Activated T-cell treated with anti-CD3 and anti-CD28 coated beads, Interleukin-2, amount 50 U/mL, for 1 hour (primary cell): ENCODE measurements around the gene SYNGR2.
A peak's percentile ranks its signal among the peaks of the same experiment; 100 is the strongest.
"Not testable (repeated sequence)": the region's sequence is repeated elsewhere in the genome, so short reads cannot be mapped to it uniquely, and the experiment has no call there.

Experiments
- DNase-seq: peaks from one replicate; pipeline ENCODE4 v3.0.0-alpha.2; 2020

SYNGR2 gene

DNA sequence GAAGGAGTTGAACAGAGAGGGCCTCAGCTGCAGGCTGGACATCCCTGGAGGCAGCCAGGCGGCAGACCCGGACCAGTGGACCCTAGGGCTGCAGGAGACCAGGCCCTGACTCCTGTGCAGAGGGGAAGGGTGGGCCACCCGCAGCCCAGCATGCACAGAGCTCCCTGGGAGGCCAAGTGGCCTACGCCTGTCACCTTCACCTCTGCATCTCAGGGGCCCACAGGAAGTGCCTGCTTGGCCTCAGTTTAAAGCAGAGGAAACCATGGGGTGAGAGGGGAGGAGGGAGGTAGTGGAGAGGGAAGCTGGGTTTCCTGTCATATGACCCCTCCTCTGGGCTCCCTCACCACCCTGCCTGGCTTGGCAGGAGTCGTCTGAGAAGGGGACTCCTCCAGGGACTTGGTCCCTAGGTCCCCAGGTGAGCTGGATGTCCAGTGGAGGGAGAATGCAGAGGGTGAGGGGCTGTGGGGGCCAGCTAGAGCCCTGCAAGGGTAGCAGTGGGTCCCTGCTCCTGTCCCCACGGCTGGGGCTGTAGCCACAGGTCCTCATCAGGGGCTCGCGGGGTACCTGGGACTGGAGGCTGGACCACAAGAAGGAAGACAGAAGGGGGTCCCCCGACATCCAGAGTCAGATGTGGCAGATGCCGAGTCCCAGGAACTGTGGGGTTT, 37.8 kb upstream of the SYNGR2 start, which contains the start of gene TMC8:
Gene TMC8, plus strand, starts transcription at position 335 of the 665 bp plus-strand sequence. CDS start 818 bp downstream, outside the sequence.
- DNase-seq: peak; percentile 68

DNA sequence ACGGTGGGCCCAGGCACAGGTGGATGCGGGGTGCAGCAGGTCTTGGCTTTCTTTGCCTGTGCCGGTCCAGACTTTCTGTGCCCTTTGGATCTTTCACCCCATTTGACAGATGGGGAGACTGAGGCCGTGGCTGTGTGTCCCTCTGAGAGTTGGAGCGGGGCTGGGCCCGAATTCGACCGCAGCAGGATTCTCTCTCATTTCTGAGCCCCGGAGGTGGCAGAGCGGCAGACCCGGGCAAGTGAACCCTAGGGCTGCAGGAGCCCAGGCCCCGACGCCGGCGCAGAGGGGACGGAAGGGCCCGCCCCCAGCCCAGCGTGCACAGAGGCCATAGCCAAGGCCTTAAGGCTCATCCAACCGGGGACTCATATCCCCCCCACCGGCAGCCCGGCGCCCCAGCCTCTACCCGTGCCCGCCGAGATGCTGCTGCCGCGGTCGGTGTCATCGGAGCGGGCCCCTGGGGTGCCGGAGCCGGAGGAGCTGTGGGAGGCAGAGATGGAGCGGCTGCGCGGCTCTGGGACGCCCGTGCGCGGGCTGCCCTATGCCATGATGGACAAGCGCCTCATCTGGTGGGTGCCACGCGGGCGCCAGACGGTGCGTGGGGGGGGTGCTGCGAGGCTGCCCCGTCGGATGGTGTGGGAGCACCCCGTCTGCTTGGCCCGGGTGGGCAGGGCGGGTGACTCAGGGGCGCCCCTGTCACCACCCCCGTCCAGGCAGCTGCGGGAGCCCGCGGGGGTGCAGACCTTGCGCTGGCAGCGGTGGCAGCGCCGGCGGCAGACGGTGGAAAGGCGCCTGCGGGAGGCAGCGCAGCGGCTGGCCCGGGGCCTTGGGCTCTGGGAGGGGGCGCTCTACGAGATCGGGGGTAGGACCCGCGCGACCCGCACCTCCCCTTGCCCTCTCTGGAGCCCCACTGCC, 37.0 kb upstream of the SYNGR2 start:
- DNase-seq: peak; percentile 71

DNA sequence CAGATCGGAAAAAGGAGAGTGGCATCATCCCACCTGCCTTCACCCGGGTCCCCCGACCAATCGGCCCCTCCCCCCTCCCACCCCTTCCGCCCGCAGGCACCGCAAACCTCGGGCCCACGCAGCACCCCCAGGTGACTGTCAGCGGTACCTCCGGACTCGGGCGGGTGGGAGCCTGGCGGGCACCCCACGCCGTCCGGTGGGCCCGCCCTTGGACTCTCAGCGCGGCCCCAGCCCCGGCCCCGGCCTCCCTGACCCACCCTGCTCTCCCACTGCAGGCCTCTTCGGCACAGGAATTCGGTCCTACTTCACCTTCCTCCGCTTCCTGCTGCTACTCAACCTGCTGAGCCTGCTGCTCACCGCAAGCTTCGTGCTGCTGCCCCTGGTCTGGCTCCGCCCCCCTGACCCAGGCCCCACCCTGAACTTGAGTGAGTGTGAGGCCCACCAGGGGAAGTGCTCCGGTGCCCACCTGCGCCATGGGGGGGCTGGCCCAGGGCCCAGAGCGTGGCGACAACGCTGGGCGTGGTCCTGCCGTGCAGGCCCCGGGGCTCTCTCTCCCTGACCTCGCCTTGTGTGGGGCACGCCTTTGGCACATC, 36.2 kb upstream of the SYNGR2 start:
- no peak for DNase-seq

DNA sequence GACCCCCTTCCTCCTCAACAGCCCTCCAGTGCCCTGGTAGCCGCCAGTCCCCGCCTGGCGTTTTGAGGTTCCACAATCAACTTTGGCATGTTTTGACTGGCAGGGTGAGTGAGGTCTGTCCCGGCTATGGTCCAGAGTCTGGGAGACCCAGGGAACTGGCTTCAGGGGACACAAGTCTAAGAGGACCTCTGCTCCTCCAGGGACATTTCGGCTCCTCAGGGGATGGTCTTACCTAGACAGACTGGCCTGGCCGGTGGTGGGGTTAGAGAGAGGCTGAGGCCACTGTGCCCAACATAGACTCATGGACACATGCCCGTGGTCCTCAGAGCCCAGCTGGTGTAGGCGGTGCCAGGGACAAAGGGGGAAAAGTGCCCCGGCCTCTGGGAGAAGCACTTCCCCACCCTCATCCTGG, 35.6 kb upstream of the SYNGR2 start:
- peak; percentile 58 for DNase-seq

DNA sequence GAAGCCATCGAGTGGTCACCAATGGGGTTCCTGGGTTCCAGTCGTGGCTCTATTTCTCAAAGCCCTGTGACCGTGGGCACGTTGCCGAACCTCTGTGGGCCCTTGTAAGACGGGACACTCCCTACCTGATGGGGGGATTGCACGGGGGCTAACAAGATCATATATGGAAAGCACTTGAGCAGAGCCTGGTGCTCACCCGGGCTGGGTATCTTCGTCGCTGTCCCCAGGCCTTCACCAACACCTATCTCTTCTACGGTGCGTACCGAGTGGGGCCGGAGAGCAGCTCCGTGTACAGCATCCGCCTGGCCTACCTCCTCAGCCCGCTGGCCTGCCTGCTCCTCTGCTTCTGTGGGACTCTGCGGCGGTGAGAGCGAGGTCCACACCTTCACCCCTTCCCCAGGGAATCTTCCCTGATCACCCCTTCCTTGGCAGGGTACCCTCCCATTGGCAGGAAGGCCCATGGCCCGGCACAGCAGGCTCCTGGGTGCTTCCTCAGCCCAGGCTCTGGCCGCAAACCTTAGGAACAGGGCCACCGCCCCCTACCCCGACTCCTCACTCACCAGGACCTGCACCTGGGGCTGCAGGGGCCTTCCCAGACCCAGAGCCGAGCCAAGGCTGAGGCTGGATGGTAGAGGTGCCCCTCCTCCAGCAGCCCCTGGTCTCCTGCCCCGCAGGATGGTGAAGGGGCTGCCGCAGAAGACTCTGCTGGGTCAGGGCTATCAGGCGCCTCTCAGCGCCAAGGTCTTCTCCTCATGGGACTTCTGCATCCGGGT, 35.0 kb upstream of the SYNGR2 start:
- peak; percentile 52 for DNase-seq

DNA sequence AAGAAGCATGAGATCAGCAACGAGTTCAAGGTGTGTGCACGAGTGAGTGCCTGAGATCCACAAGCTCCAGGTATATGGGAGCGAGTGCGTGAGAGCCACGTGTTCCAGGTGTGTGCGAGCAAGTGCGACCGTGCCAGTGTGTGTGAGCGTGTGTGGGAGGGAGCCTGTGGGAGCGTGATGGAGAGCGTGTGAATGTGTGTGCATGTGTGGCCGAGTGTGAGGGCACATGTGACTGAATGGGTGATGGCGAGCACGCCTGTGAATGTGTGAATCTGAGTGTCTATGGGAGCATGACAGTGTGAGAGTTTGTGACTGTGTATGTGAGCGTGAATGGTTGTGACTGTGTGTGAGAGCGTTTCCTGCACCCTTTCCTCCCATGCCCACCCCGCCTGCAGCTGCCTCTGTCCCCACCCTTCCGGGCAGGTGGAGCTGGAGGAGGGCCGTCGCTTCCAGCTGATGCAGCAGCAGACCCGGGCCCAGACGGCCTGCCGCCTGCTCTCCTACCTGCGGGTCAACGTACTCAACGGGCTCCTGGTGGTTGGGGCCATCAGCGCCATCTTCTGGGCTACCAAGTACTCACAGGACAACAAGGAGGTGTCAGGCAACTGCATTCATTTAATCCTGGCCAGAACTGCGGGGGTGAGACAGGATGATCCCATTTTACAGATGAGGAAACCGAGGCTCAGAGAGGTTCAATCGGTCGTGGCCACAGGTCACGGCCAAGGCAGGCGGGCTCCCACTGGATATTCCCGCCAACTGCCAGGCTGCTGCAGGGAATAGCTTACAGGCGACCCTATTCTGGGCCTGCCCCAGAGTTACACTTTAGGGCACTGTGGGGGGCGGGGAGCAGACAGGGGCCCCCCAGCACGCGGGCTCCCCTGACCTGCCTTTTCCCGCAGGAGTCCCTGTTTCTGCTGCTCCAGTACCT, 34.1 kb upstream of the SYNGR2 start:
- DNase-seq: peak; percentile 81

DNA sequence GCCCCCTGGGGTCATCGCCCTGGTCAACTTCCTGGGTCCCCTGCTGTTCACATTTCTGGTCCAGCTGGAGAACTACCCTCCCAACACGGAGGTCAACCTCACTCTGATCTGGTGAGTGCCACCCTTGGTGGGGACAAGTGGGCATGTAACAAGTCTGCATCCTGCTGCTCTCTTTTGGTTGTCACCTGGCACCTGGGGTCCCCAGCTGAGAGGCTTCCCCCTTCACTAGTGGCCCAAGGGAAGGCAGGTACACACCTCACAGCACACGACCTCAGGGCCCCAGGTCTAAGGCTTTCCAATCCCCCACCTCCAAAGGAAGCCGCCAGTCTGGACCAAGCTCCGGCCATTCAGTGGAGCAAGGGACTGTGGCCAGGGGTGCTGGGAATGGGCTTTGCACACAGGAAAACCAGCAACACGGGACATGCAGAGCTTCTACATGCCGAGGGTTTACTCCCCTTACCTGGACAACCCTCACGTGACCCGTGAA, 33.4 kb upstream of the SYNGR2 start:
- DNase-seq: no peak

DNA sequence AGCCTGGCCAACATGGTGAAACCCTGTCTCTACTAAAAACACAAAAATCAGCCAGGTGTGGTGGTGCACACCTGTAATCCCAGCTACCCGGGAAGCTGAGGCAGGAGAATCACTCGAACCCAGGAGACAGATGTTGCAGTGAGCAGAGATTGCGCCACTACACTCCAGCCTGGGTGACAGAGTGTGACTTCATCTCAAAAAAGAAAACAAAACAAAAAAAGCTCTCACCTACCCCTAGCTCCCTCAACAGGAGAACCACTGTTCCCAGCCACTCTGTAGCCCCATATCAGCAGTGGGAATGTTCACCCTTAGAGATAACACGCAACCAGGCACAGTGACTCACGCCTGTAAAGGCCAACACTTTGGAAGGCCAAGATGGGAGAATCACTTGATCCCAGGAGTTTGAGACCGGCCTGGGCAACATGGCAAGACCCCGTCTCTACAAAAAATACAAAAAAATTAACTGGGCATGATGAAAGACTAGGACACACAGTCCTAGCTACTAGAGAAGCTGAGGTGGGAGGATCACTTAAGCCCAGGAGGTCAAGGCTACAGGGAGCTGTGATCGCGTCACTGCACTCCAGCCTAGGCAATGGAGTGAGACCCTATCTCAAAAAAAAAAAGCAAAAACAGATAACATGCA, 32.4 kb upstream of the SYNGR2 start:
- no peak for DNase-seq

DNA sequence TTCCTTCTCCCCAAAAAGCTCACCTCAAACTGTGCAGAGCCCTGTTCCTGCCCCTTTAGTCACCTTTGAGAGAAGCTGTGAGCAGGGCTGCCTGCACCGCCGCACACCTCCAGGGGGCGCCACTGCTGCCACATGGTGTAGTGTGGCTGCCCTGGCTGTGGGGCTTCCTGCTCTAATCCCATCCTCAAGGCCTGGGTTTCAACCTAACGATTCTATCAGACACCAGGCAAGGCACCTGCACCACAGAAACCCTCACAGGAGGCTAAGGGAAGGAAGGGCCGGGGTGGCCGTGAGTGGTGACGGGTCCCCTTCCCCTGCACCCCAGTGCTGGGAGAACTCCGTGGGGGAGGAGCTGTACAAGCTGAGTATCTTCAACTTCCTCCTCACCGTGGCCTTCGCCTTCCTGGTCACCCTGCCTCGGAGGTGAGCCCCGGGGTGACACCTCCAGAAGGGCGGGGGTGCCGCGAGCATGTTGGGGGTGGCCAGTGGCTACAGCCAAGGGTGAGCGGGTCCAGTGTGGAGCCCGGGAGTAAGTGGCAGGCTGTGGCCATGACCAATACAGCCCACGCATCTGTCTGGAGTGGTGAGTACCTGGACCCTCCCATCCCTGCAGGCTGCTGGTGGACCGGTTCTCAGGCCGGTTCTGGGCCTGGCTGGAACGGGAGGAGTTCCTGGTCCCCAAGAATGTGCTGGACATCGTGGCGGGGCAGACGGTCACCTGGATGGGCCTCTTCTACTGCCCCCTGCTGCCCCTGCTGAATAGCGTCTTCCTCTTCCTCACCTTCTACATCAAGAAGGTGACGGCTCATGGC, 30.8 kb upstream of the SYNGR2 start:
- DNase-seq: peak; percentile 62

DNA sequence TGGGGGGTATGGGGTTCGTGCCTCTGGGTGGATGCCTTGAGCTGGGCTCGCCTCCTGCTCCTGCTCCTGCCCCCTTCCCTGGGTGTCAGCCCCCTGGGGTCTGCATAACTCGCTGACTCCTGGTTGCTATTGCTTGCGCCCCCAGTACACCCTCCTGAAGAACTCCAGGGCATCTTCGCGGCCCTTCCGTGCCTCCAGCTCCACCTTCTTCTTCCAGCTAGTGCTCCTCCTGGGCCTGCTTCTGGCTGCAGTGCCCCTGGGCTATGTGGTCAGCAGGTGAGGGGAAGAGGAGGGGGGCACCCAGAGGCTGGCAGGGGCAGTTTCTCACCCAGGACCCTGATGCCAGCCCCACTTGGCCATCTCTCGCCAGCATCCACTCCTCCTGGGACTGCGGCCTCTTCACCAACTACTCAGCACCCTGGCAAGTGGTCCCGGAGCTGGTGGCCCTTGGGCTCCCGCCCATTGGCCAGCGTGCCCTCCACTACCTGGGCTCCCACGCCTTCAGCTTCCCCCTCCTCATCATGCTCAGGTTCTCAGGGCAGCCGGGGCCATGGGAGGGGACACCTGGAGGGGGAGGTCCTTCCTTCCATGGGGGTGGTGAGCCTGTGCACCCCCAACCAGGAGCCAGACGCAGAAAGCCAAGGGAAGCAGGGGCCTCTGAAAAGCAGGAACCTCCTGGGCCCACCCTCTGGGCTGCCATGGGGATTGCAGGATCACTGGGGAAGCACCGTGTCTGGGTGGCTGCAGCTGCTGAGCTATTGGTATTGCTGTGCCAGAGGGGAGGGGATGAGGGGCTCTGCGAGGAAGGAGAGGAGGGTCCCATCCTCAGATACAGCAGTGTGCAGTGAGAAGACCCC, 29.9 kb upstream of the SYNGR2 start:
- no peak for DNase-seq

DNA sequence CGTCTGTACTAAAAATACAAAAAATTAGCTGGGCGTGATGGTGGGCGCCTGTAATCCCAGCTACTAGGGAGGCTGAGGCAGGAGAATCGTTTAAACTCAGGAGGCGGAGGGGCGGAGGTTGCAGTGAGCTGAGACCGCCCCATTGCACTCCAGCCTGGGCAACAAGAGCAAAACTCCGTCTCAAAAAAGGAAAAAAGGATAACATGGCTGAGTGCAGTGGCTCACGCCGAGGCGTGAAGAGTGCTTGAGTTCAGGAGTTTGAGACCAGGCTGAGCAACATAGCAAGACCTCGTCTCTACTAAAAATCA, 28.6 kb upstream of the SYNGR2 start:
- not testable (repeated sequence) for DNase-seq

DNA sequence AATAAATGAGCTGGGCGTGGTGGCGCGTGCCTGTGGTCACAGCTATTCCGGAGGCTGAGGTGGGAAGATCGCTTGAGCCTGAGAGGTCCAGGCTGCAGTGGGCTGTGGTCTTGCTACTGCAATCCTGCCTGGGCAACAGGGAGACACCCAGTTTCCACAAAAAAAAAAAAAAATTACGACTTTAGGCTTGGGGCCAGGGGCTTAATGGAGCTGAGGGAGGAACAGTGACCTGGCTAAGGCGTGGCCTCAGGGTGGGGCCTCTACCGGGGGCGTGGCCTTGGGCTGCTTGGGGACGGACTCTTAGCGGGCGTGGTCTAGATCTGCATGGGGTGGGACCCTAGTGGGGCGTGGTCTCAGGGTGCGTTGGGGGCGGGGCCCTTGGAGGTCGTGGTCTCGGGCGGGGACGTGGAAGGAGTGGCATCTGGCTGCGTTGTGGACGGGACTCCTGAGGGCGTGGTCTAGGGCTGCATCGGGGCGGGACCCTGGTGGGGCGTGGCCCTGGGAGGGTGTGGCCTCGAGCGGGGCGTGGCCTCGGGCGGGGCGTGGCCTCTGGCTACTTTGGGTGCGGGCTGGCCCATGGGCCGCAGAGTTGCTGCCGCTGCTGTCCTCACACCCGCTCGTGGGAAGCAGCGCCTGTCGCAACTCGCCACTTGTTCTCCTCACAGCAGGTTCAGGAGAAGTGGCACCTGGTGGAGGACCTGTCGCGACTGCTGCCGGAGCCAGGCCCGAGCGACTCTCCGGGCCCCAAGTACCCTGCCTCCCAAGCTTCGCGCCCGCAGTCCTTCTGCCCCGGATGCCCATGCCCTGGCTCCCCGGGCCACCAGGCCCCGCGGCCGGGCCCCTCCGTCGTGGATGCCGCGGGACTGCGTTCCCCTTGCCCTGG, 28.0 kb upstream of the SYNGR2 start:
- DNase-seq: peak; percentile 94

DNA sequence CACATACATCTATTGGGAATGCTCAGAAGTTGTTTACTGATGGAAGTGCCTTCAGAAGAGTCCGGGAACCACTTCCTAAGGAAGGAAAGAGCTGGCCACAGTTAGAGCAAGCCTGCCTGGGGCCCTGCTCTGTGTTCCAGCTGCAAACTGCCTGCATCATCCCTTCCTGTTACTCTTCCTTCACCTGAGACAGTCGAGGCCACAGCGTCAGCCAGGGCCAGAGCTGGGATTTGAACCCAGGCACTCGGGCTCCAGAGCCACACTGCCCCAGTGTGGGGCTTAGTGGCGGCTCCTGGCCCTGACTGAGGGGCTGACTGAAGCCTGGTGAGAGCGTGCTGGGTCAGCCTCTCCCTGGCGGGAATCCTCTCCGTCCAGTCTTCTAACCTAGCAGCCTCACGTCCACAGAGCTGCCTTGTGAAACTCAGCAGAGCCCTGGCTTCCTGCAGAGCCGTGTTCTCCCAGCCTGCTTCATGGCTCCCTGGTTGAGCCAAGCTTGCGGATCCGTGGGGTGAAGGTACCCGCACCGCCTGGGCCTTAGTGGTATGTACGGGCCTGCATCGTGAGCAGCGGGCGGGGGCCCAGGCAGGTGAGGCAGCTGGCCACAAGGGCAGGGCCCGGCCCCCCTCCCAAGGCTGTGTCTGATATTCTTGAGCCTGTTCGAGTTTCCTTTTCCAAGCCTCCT, 26.8 kb upstream of the SYNGR2 start:
- DNase-seq: no peak

DNA sequence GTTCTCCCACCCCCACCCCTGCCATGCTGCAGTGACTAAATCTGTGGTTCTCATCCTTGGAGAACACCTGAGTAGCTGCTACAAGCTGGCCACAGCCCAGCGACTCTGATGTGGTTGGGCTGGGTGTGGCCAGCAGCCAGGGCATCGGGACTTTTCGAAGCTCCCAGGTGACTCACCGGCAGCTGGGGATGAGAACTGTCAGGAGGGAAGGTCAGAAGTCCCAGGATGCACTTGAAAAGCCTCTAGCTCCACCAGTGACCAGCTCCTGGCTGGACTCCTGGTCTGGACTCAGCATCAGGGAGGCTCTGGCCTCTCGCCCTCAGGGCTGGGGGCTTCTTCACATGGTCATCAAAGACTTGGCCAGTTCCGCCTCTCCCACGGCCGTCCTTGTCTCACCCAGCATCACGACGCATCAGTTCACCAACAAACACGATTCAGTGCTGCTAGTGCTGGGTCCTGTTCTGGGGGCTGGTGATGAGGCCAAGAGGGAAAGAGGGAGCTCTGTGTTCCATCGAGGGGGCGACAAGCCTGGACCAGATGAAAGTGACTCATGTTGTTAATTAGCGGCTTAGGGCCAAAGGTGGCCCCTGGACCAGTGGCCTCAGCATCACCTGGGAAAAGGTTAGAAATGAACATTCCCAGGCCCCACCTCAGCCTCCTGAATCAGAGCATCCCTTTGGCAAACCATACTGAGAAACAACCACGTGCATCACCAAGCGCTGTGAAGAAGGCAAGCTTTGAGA, 26.1 kb upstream of the SYNGR2 start:
- DNase-seq: no peak

DNA sequence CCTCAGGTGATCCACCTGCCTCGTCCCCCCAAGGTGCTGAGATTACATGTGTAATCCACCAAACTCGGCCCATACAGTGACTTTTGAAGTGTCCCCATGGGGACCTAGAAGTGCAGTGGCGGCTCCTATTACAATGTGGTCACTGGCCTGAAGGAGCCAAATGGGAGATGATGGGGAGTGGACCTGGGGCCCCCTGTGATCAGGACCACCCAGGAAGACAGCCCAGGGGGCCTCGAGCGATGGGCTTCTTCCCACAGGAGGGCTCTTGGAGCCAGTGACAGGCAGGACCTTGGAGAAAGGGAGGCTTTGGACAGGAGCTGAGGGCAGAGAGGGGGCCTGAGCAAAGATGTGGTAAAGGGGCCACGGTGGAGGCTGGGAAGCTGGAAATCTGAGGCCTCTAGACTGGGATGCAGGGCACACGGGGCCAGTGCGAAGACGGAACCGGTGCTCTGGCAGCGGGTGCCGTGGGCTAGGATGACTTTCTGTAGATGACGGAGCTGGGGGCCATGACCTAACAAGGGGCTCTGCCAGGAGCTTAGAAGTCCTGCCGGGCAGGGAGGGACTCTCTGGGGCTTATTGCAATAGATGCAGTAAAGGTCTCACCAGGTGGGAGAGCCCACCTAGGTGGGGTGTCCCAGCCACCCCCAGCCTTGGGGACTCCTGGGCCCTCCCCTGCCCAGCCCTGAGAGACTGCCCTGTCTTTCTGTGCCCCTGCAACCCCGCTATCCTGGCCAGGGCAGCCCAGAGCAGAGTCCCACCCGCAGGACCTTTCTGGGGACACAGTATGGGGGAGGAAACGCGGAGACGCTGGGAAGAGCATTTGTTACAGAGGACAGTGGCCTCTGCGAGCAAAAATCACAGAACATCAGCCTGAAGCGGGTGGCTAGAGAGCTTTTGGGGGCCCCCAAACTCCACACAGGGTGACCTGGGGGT, 24.9 kb upstream of the SYNGR2 start:
- no peak for DNase-seq
